Measurements from ENCODE around the gene COL25A1.

The COL25A1 gene

GRCh38 chr4:109238746-109239145, 63.7 kb downstream of the COL25A1 start:
- no peak for TF ChIP-seq POLR2A (IDR thresholded peaks at IDR 0.05; ENCODE audit: low read depth, low read length)
- TF ChIP-seq POLR2AphosphoS5 (IDR thresholded peaks at IDR 0.05; ENCODE audit: low read depth, low read length): no peak
- TF ChIP-seq TAF1 (IDR thresholded peaks at IDR 0.05; ENCODE audit: borderline replicate concordance, low read depth, low read length): no peak
- DNase-seq (ENCODE audit: insufficient read length): no peak
- no peak for FAIRE-seq

GRCh38 chr4:109235683-109236082, 66.8 kb downstream of the COL25A1 start:
- FAIRE-seq: no peak
- TF ChIP-seq POLR2AphosphoS5 (IDR thresholded peaks at IDR 0.05; ENCODE audit: low read depth, low read length): no peak
- TF ChIP-seq POLR2A (IDR thresholded peaks at IDR 0.05; ENCODE audit: low read depth, low read length): no peak
- TF ChIP-seq TAF1 (IDR thresholded peaks at IDR 0.05; ENCODE audit: borderline replicate concordance, low read depth, low read length): no peak
- DNase-seq (ENCODE audit: insufficient read length): no peak

GRCh38 chr4:109234596-109234995, 67.9 kb downstream of the COL25A1 start:
- DNase-seq (ENCODE audit: insufficient read length): no peak
- TF ChIP-seq TAF1 (IDR thresholded peaks at IDR 0.05; ENCODE audit: borderline replicate concordance, low read depth, low read length): no peak
- TF ChIP-seq POLR2A (IDR thresholded peaks at IDR 0.05; ENCODE audit: low read depth, low read length): no peak
- TF ChIP-seq POLR2AphosphoS5 (IDR thresholded peaks at IDR 0.05; ENCODE audit: low read depth, low read length): no peak
- FAIRE-seq: no peak

GRCh38 chr4:109233570-109233969, 68.9 kb downstream of the COL25A1 start:
- TF ChIP-seq POLR2A (IDR thresholded peaks at IDR 0.05; ENCODE audit: low read depth, low read length): no peak
- no peak for TF ChIP-seq TAF1 (IDR thresholded peaks at IDR 0.05; ENCODE audit: borderline replicate concordance, low read depth, low read length)
- no peak for TF ChIP-seq POLR2AphosphoS5 (IDR thresholded peaks at IDR 0.05; ENCODE audit: low read depth, low read length)
- no peak for DNase-seq (ENCODE audit: insufficient read length)
- FAIRE-seq: no peak

- TF ChIP-seq POLR2A (IDR thresholded peaks at IDR 0.05; ENCODE audit: low read depth, low read length) (no peak), TAF1 (IDR thresholded peaks at IDR 0.05; ENCODE audit: borderline replicate concordance, low read depth, low read length) (no peak), POLR2AphosphoS5 (IDR thresholded peaks at IDR 0.05; ENCODE audit: low read depth, low read length) (no peak)
- FAIRE-seq: no peak
- DNase-seq (ENCODE audit: insufficient read length): no peak
These were observed 69.8 kb downstream of the COL25A1 start for GRCh38 chr4:109232681-109233080.

GRCh38 chr4:109231331-109231730, 71.1 kb downstream of the COL25A1 start:
- FAIRE-seq (no peak), DNase-seq (ENCODE audit: insufficient read length) (no peak)
- no peak for TF ChIP-seq TAF1 (IDR thresholded peaks at IDR 0.05; ENCODE audit: borderline replicate concordance, low read depth, low read length)
- TF ChIP-seq POLR2A (IDR thresholded peaks at IDR 0.05; ENCODE audit: low read depth, low read length): no peak
- no peak for TF ChIP-seq POLR2AphosphoS5 (IDR thresholded peaks at IDR 0.05; ENCODE audit: low read depth, low read length)

- no peak for TF ChIP-seq POLR2AphosphoS5 (IDR thresholded peaks at IDR 0.05; ENCODE audit: low read depth, low read length)
- no peak for TF ChIP-seq POLR2A (IDR thresholded peaks at IDR 0.05; ENCODE audit: low read depth, low read length)
- no peak for TF ChIP-seq TAF1 (IDR thresholded peaks at IDR 0.05; ENCODE audit: borderline replicate concordance, low read depth, low read length)
- DNase-seq (ENCODE audit: insufficient read length): no peak
- FAIRE-seq: no peak
These were observed 73.4 kb downstream of the COL25A1 start for GRCh38 chr4:109229028-109229427.

GRCh38 chr4:109218288-109218687, 84.2 kb downstream of the COL25A1 start:
- DNase-seq (ENCODE audit: insufficient read length): no peak
- FAIRE-seq: no peak

GRCh38 chr4:109216085-109216696, 86.3 kb downstream of the COL25A1 start:
- no peak for TF ChIP-seq TAF1 (IDR thresholded peaks at IDR 0.05; ENCODE audit: borderline replicate concordance, low read depth, low read length)
- no peak for TF ChIP-seq POLR2AphosphoS5 (IDR thresholded peaks at IDR 0.05; ENCODE audit: low read depth, low read length)
- TF ChIP-seq POLR2A (IDR thresholded peaks at IDR 0.05; ENCODE audit: low read depth, low read length): no peak
- DNase-seq (ENCODE audit: insufficient read length) (no peak), FAIRE-seq (no peak)

More at GRCh38 chr4:109218288-109218687, 84.2 kb downstream of the COL25A1 start:
- TF ChIP-seq TAF1 (IDR thresholded peaks at IDR 0.05; ENCODE audit: borderline replicate concordance, low read depth, low read length) (no peak), POLR2A (IDR thresholded peaks at IDR 0.05; ENCODE audit: low read depth, low read length) (no peak)

GRCh38 chr4:109215506-109215905, 87.0 kb downstream of the COL25A1 start:
- FAIRE-seq (no peak), DNase-seq (ENCODE audit: insufficient read length) (no peak)
- TF ChIP-seq POLR2AphosphoS5 (IDR thresholded peaks at IDR 0.05; ENCODE audit: low read depth, low read length) (no peak), POLR2A (IDR thresholded peaks at IDR 0.05; ENCODE audit: low read depth, low read length) (no peak), TAF1 (IDR thresholded peaks at IDR 0.05; ENCODE audit: borderline replicate concordance, low read depth, low read length) (no peak)

- no peak for DNase-seq (ENCODE audit: insufficient read length)
- TF ChIP-seq POLR2AphosphoS5 (IDR thresholded peaks at IDR 0.05; ENCODE audit: low read depth, low read length): no peak
- TF ChIP-seq POLR2A (IDR thresholded peaks at IDR 0.05; ENCODE audit: low read depth, low read length): no peak
- TF ChIP-seq TAF1 (IDR thresholded peaks at IDR 0.05; ENCODE audit: borderline replicate concordance, low read depth, low read length): no peak
These were observed 87.7 kb downstream of the COL25A1 start for GRCh38 chr4:109214622-109215301.

GRCh38 chr4:109213056-109213455, 89.4 kb downstream of the COL25A1 start:
- TF ChIP-seq TAF1 (IDR thresholded peaks at IDR 0.05; ENCODE audit: borderline replicate concordance, low read depth, low read length) (no peak), POLR2AphosphoS5 (IDR thresholded peaks at IDR 0.05; ENCODE audit: low read depth, low read length) (no peak), POLR2A (IDR thresholded peaks at IDR 0.05; ENCODE audit: low read depth, low read length) (no peak)
- DNase-seq (ENCODE audit: insufficient read length) (no peak), FAIRE-seq (no peak)

More at GRCh38 chr4:109214622-109215301, 87.7 kb downstream of the COL25A1 start:
- no peak for FAIRE-seq

Measured in GM12892 (cell line).